CD4-positive, alpha-beta memory T cell (primary cell): ENCODE measurements around the gene CCDC63. TPM values are rescaled to one million over a fixed set of nuclear protein-coding genes. Genes with fewer than 3 reads are reported as not detected.

Experiments used
- CTCF ChIA-PET: fragments of 350-600 bp; sonication (Branson Sonifier 250); formaldehyde crosslinking; loops from one replicate; lab custom pipeline; 2021; ENCODE audit warnings: inconsistent platforms; ENCODE audit not compliant: partially characterized antibody; lab: Charles Lee
- POLR2A ChIA-PET: fragments of 350-600 bp; sonication (Branson Sonifier 250); formaldehyde crosslinking; loops from one replicate; lab custom pipeline; 2021; ENCODE audit not compliant: partially characterized antibody; lab: Charles Lee
- DNase-seq, 5 donors: peaks; one replicate each; pipeline versions ENCODE4 v3.0.0 to v3.0.0-alpha.2; 2020 to 2022; ENCODE audit warnings: mixed read lengths in 1 of 5
- H3K27ac ChIP-seq: one replicate; pipeline ENCODE4 v1.7.0; 2013; ENCODE audit warnings: low read depth, low read length
- H3K27me3 ChIP-seq: 2 replicates; pipeline ENCODE4 v1.7.0; 2013; ENCODE audit warnings: mild to moderate bottlenecking, low read length, moderate library complexity; ENCODE audit not compliant: insufficient read depth
- H3K36me3 ChIP-seq: 2 replicates; pipeline ENCODE4 v1.7.0; 2013; ENCODE audit warnings: mild to moderate bottlenecking, low read length, moderate library complexity; ENCODE audit not compliant: insufficient read depth
- H3K4me1 ChIP-seq: 2 replicates; pipeline ENCODE4 v1.7.0; 2013; ENCODE audit warnings: mild to moderate bottlenecking, low read length, moderate library complexity; ENCODE audit not compliant: insufficient read depth
- H3K4me3 ChIP-seq, 2 donors: one replicate each; pipeline ENCODE4 v1.7.0; 2013; ENCODE audit warnings: low read length in 2 of 2, mild to moderate bottlenecking in 1 of 2
- H3K9me3 ChIP-seq, 2 donors: one replicate each; pipeline ENCODE4 v1.7.0; 2013; ENCODE audit warnings: low read length in 2 of 2, control low read depth in 1 of 2; ENCODE audit not compliant: control insufficient read depth in 1 of 2
- H3K27ac Mint-ChIP-seq, 7 donors: one replicate each; pipeline ENCODE4 v1.8.0; 2020 to 2021; ENCODE audit warnings: mixed read lengths in 7 of 7, mild to moderate bottlenecking in 6 of 7, inconsistent platforms in 3 of 7, moderate library complexity in 3 of 7
- H3K27me3 Mint-ChIP-seq, 2 donors: one replicate each; pipeline ENCODE4 v1.8.0; 2020 to 2021; ENCODE audit warnings: mixed read lengths in 2 of 2
- H3K36me3 Mint-ChIP-seq, 2 donors: one replicate each; pipeline ENCODE4 v1.8.0; 2020 to 2021; ENCODE audit warnings: mixed read lengths in 2 of 2, inconsistent platforms in 1 of 2, mild to moderate bottlenecking in 1 of 2
- H3K4me1 Mint-ChIP-seq, 4 donors: one replicate each; pipeline ENCODE4 v1.8.0; 2020 to 2021; ENCODE audit warnings: mixed read lengths in 4 of 4, mild to moderate bottlenecking in 1 of 4
- H3K4me3 Mint-ChIP-seq, 8 donors: one replicate each; pipeline ENCODE4 v1.8.0; 2020 to 2021; ENCODE audit warnings: mixed read lengths in 8 of 8, mild to moderate bottlenecking in 7 of 8, moderate library complexity in 6 of 8, inconsistent platforms in 3 of 8
- H3K9me3 Mint-ChIP-seq, 8 donors: one replicate each; pipeline ENCODE4 v1.8.0; 2020 to 2021; ENCODE audit warnings: mixed read lengths in 8 of 8, mild to moderate bottlenecking in 5 of 8, inconsistent platforms in 3 of 8, moderate library complexity in 1 of 8
- intact Hi-C: fragments of 100-400 bp; cut with micrococcal nuclease; formaldehyde crosslinking; loops from one replicate; pipeline ENCODE4 v1.15.1; 2023
- polyA plus RNA-seq, 2 donors: library from polyadenylated mRNA; unstranded; fragments of 300-500 nt; fragmentation: Illumina TruSeq; gene quantifications; one replicate each; pipeline ENCODE4 v1.2.3, GENCODE V29; 2021
- total RNA-seq, 2 experiments: library from RNA; stranded (reverse); gene quantifications; one replicate each; pipeline ENCODE4 v1.2.3, GENCODE V29; 2021

The CCDC63 gene
- total and polyA plus RNA-seq, 4 experiments from 2014 or later, result not detected

DNA sequence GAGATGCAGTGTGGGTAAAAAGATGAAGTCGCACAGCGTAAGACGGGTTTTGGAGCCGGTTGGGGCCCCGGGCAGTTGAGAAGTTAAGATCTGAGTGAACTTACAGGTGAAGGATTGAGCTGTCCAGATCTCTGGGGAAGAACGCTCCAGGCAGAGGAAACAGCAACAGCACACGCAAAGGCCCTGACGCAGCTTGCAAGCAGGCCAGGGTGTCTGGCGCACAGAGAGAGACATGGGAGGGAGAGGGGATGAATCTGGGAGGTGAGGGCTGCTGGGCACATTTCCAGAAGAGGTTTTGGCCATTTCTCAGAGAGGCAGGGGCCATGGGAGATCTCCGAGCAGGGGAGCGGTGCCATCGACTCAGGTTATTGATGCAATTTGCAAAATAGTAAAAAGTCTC, 42.6 kb downstream of the CCDC63 start:
- H3K4me1 Mint-ChIP-seq, result peaks cover 5 to 9% (median 7%) of the 10 kb centered on the region in 4 donors
- Histone ChIP-seq H3K4me3 (no peak overlapping the region), H3K36me3 (no peaks in the 10 kb centered on the region), H3K27me3 (peaks cover 4% of the 10 kb centered on the region), H3K9me3 (no peaks in the 10 kb centered on the region), H3K4me1 (peaks cover 6% of the 10 kb centered on the region), H3K27ac (no peak overlapping the region)
- ChIA-PET CTCF (interaction anchor here (1.4 kb wide), 1 partner anchor 439 kb away, joined by 3 read pairs; the partner anchor contains the start of gene ARPC3), POLR2A (no interaction called here)
- no peak overlapping the region for H3K4me3 Mint-ChIP-seq
- no peak overlapping the region for H3K27ac Mint-ChIP-seq
- peaks cover 5 to 6% of the 10 kb centered on the region in 2 donors for H3K27me3 Mint-ChIP-seq
- H3K36me3 Mint-ChIP-seq, result no peaks in the 10 kb centered on the region
- intact Hi-C loops, result loop anchor here (5.0 to 10.0 kb wide), 4 partner anchors 287 to 892 kb away; partner anchors contain the start of genes ANKRD13A, GIT2, RAD9B and VPS29
- no peak for DNase-seq
- H3K9me3 Mint-ChIP-seq, result no peaks in the 10 kb centered on the region

DNA sequence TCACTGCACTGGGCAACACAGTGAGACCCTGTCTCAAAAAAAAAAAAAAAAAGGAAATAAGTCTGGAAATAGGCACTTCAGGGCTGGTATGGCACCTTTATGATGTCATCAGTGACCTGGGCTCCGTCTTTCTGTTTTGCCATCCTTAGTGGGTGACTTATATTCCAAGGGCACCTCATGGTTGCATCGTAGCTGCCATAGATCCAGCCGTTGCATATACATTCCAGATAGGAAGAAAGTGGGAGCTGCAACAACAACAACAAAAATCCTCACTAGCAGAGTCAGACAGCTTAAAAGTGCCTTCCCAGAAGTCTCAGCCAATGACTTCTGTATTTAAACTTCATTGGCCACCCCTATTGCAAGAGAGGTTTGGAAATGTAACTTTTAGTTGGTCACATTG, 47.2 kb downstream of the CCDC63 start:
- peaks cover 7% of the 10 kb centered on the region for H3K4me1 ChIP-seq
- H3K36me3 ChIP-seq, result no peaks in the 10 kb centered on the region
- DNase-seq, result no peak
- ChIA-PET CTCF (interaction anchor here (0.5 to 7.2 kb wide), 13 partner anchors 9 to 420 kb away, joined by 3 to 56 read pairs (median 4); no protein-coding TSS in a partner anchor), POLR2A (no interaction called here)
- Mint-ChIP-seq H3K27ac (no peak overlapping the region), H3K36me3 (no peaks in the 10 kb centered on the region), H3K4me3 (no peak overlapping the region), H3K9me3 (no peaks in the 10 kb centered on the region), H3K27me3 (peaks cover 9 to 12% of the 10 kb centered on the region in 2 donors), H3K4me1 (peaks cover 4 to 8% (median 5%) of the 10 kb centered on the region in 4 donors)
- intact Hi-C loops, result loop anchor here (1.0 to 5.0 kb wide), 2 partner anchors 403 to 419 kb away; no protein-coding TSS in a partner anchor
- H3K9me3 ChIP-seq, result no peaks in the 10 kb centered on the region
- H3K27me3 ChIP-seq, result peaks cover 4% of the 10 kb centered on the region
- no peak overlapping the region for H3K4me3 ChIP-seq
- H3K27ac ChIP-seq, result no peak overlapping the region

DNA sequence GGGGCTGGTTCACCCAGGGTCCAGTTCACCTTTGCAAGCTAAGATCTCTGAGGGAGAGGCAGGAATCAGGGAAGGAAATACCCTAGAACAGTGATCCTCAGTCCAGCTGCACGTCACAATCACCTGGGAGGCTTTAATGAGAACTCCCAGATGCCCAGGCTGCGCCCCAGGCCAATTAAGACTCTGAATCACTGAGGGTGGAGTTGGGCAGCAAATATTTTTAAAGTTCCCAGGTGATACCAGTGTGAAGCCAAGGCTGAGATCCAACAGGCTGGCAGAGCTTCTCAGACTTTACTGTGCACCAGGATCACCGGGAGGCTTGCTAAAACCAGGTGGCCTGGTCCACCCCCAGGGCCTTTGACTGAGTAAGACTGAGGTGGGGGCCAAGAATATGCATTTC, 49.8 kb downstream of the CCDC63 start:
- peaks cover 9% of the 10 kb centered on the region in 2 donors for H3K27me3 Mint-ChIP-seq
- no peak overlapping the region for H3K27ac Mint-ChIP-seq
- intact Hi-C loops, result no loop called here
- H3K9me3 Mint-ChIP-seq, result no peaks in the 10 kb centered on the region
- Histone ChIP-seq H3K27ac (no peak overlapping the region), H3K27me3 (peaks cover 4% of the 10 kb centered on the region), H3K9me3 (no peaks in the 10 kb centered on the region), H3K4me1 (peaks cover 7% of the 10 kb centered on the region), H3K36me3 (no peaks in the 10 kb centered on the region), H3K4me3 (no peak overlapping the region)
- no peaks in the 10 kb centered on the region for H3K36me3 Mint-ChIP-seq
- DNase-seq, result no peak
- no peak overlapping the region for H3K4me3 Mint-ChIP-seq
- peaks cover 4 to 8% (median 5%) of the 10 kb centered on the region in 4 donors for H3K4me1 Mint-ChIP-seq
- POLR2A ChIA-PET, result no interaction called here
- CTCF ChIA-PET, result interaction anchor here (1.2 to 7.2 kb wide), 5 partner anchors 11 to 418 kb away, joined by 3 to 56 read pairs (median 4); no protein-coding TSS in a partner anchor

DNA sequence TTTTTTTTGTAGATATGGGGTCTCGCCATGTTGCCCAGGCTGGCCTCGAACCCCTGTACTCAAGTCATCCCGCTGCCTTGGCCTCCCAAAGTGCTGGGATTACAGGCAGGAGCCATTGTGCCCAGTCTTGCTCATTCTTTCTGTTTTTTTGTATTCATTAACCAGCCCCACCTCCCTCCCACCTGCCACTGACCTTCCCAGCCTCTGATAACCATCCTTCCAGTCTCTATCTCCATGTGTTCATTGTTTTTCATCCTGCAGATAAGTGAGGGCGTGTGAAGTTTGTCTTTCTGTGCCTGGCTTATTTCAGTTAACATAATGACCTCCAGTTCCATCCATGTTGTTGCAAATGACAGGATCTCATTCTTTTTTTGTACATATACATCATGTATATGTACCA, 54.6 kb downstream of the CCDC63 start:
- no peak overlapping the region for H3K4me3 Mint-ChIP-seq
- no peaks in the 10 kb centered on the region for H3K27me3 ChIP-seq
- no peaks in the 10 kb centered on the region for H3K9me3 Mint-ChIP-seq
- intact Hi-C loops, result no loop called here
- no peak overlapping the region for H3K27ac ChIP-seq
- H3K4me1 ChIP-seq, result peaks cover 4% of the 10 kb centered on the region
- POLR2A ChIA-PET, result no interaction called here
- peaks cover 2 to 8% of the 10 kb centered on the region in 2 donors for H3K27me3 Mint-ChIP-seq
- no peak for DNase-seq
- H3K4me1 Mint-ChIP-seq, result peaks cover 0 to 5% (median 2%) of the 10 kb centered on the region in 4 donors
- H3K4me3 ChIP-seq, result no peak overlapping the region
- H3K27ac Mint-ChIP-seq, result no peak overlapping the region
- H3K36me3 ChIP-seq, result no peaks in the 10 kb centered on the region
- CTCF ChIA-PET, result no interaction called here
- H3K9me3 ChIP-seq, result no peaks in the 10 kb centered on the region
- no peaks in the 10 kb centered on the region for H3K36me3 Mint-ChIP-seq

DNA sequence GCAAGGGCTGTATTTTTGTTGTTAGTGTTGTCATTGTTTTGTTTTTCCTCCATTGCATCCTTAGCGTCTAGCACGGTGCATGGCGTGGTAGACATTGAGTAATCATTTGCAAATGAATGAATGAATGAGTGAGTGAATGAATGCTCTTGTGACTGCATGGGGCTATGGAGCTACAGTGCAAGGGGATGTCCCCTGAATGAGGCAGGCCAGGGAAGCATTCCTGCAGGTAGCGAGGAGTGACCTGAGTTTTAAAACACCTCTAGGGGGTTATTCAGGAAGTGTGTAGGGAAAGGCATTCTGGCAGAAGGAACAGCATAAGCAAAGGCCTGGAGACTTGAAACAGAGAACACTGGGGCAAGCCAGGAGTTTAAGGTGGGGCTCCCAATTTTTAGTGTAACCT, 56.7 kb downstream of the CCDC63 start:
- ChIA-PET POLR2A (no interaction called here), CTCF (interaction anchor here (3.0 kb wide), 1 partner anchor 10 kb away, joined by 9 read pairs; no protein-coding TSS in a partner anchor)
- no peaks in the 10 kb centered on the region for H3K9me3 Mint-ChIP-seq
- no peak overlapping the region for H3K4me3 Mint-ChIP-seq
- peaks cover 4% of the 10 kb centered on the region for H3K4me1 ChIP-seq
- DNase-seq, result no peak
- no peaks in the 10 kb centered on the region for H3K27me3 ChIP-seq
- no peaks in the 10 kb centered on the region for H3K36me3 Mint-ChIP-seq
- H3K36me3 ChIP-seq, result no peaks in the 10 kb centered on the region
- H3K27ac Mint-ChIP-seq, result no peak overlapping the region
- peaks cover 2 to 8% of the 10 kb centered on the region in 2 donors for H3K27me3 Mint-ChIP-seq
- no peak overlapping the region for H3K27ac ChIP-seq
- peaks cover 0 to 6% (median 3%) of the 10 kb centered on the region in 4 donors for H3K4me1 Mint-ChIP-seq
- H3K4me3 ChIP-seq, result no peak overlapping the region
- no peaks in the 10 kb centered on the region for H3K9me3 ChIP-seq
- intact Hi-C loops, result no loop called here

DNA sequence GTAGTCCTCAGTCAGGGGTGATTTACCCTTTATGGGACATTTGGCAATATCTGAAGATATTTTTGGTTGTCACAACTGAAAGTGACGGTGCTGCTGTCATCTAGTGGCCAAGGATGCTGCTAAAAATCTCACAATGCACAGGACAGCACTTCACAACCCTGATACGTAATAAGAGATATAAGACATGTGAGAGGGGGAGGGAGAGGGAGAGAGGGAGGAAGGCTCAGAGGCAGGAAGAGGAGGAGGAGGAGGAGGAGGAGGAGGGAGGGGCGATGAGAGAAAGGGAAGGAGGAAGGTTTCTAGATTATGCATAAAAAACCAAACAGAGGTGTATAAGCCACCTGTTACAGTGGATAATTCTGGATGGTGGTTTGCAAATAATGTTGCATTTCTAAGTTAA, 59.3 kb downstream of the CCDC63 start:
- DNase-seq, result no peak
- Histone ChIP-seq H3K27ac (no peak overlapping the region), H3K9me3 (no peaks in the 10 kb centered on the region), H3K4me3 (no peak overlapping the region), H3K27me3 (no peaks in the 10 kb centered on the region), H3K4me1 (peaks cover 4% of the 10 kb centered on the region), H3K36me3 (no peaks in the 10 kb centered on the region)
- no peaks in the 10 kb centered on the region for H3K9me3 Mint-ChIP-seq
- peaks cover 2 to 10% of the 10 kb centered on the region in 2 donors for H3K27me3 Mint-ChIP-seq
- ChIA-PET CTCF (interaction anchor here (1.0 kb wide), 1 partner anchor 13 kb away, joined by 4 read pairs; no protein-coding TSS in a partner anchor), POLR2A (no interaction called here)
- no peak overlapping the region for H3K27ac Mint-ChIP-seq
- H3K36me3 Mint-ChIP-seq, result no peaks in the 10 kb centered on the region
- peaks cover 0 to 6% (median 3%) of the 10 kb centered on the region in 4 donors for H3K4me1 Mint-ChIP-seq
- H3K4me3 Mint-ChIP-seq, result peak overlapping the region in 1 of 8 donors; percentile 29
- intact Hi-C loops, result no loop called here

DNA sequence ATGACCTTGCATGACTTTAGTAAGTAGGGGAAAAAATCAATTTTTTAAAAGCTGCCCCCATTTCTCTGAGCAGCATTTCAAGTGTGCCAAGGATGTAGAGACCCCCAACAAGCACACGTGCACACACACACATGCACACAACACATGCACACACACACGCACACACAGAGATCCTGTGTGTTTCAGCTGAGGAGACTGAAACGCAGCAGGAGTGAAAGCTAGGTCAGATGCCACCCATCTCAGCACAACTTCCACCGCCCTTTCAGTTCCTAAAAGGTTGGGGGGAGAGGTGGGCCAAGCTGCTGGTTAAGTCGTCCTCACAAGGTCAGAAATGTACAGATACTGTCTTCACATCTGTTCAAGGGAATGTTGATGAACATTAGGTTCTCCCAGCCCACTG, 59.7 kb downstream of the CCDC63 start:
- Mint-ChIP-seq H3K9me3 (no peaks in the 10 kb centered on the region), H3K4me3 (no peak overlapping the region), H3K4me1 (peaks cover 0 to 6% (median 3%) of the 10 kb centered on the region in 4 donors), H3K27ac (no peak overlapping the region), H3K36me3 (no peaks in the 10 kb centered on the region), H3K27me3 (peaks cover 2 to 12% of the 10 kb centered on the region in 2 donors)
- no peak overlapping the region for H3K27ac ChIP-seq
- no peaks in the 10 kb centered on the region for H3K27me3 ChIP-seq
- ChIA-PET CTCF (interaction anchor here (1.0 kb wide), 1 partner anchor 9 kb away, joined by 4 read pairs; no protein-coding TSS in a partner anchor), POLR2A (no interaction called here)
- no peak overlapping the region for H3K4me3 ChIP-seq
- peaks cover 4% of the 10 kb centered on the region for H3K4me1 ChIP-seq
- H3K36me3 ChIP-seq, result no peaks in the 10 kb centered on the region
- DNase-seq, result no peak
- no peaks in the 10 kb centered on the region for H3K9me3 ChIP-seq
- intact Hi-C loops, result no loop called here
